Right kidney (tissue), 1 donor: Measurements from ENCODE around the gene MACROD1.
A peak's percentile ranks its signal among the peaks of the same experiment; 100 is the strongest.
"Not testable (repeated sequence)": the region's sequence is repeated elsewhere in the genome, so short reads cannot be mapped to it uniquely, and the experiment has no call there.

Experiments used
- DNase-seq: peaks from one replicate; pipeline ENCODE4 v3.0.0-alpha.2; 2016

MACROD1 gene

DNA sequence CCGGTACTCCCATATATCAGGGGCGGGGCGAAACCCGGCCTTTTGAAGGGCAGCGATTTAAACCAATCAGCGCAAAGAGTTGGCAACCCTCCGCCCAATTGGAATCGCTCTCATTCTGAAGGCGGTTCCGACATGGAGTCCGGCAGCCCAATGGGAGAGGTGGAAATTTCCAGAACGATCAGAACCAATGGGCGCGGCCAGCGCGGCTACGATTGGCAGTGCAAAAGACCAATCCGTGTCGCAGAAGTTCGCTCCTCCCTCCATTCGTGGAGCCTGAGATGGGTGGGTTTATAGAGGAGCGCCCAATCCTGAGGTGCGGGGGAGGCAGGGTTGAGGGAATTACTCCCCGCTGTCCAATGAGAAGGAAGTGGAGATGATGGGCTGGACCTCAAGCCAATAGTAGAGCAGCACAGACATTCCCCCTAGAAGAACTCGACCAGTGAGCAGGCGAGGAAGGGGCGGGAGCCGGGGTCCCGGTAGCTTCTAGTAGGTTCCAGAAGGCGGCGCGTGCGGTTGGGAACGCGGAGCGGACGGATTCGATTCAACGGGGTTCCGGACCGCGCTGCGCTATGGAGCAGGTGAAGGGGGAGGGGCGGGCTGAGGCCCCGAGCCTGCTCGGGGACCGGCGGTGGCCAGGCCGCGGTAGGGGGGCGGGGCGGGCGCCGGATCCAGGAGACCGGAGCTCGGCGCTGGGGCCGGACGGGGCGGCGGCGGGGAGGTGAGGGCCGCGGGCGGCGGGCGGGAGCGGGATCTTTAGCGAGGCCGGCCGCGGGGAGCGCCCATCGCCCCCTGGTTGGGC lies 20.0 kb upstream of the MACROD1 start, which contains the start of gene STIP1:
TSS of gene STIP1 (plus strand) at position 479 of the 799 bp plus-strand sequence. CDS start at position 570, 91 bp downstream.
- no peak for DNase-seq

DNA sequence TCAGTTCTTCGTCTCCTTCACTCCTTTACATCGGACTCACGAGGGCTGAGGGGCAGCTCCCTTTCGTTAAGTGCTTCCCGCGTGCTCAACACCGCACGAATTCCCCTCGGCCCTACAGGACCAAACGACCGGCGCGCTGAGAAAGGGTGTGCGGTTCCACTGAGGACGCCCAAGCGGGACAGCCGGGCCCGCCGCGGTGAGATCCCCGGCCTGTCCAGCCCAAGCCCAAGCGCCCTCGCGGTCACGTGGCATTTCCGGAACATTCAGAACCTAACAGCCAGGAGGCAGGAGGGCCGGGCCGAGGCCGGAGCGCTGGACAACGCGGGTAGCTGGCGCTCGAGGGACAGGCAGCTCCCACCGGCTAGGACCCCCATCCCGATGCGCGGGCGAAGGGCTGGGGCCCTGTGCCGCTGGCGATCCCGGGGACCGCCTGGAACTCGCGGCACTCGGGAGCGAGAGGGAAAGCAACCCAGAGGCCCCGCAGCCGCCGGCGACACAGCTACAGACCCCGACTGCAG lies 19.3 kb upstream of the MACROD1 start:
- peak; percentile 99 for DNase-seq

DNA sequence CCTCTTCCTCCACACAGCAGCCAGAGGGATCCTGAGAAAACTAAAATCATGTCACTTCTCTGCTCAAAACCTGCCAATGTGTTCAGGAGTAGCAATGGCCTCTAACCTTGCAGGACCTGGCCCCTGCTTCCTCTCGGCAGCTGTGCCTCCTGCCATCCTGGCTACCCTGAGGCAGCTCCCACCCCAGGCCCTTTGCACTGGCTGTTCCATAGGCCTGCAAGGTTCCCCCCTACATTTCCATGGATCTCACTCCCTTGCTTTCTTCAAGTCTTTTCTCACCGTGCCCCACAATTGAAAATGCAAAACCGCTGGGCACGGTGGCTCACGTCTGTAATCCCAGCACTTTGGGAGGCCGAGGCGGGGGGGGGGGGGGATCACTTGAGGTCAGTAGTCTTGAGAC lies 18.0 kb upstream of the MACROD1 start:
- no peak for DNase-seq

GRCh38 chr11:64181506-64182411 lies 15.8 kb upstream of the MACROD1 start:
- DNase-seq, result peak; percentile 54

DNA sequence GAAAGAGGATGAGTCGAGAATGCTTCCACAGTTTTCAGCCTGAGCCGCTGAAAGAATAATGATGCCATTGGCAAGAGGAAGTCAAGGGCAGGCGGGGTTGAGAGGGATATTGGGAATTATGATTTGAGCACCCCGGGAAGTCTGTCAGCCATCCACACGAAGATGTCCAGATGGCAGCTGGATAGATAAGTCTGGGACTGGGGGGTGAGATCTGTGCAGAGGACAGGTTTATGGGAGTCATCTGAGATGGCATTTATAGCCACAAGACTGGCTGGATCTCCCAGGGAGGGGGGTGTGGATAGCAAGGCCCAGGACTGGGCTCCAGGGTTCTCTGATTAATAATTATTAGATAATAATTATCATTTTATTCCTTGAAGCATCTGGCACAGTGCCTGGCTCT lies 15.0 kb upstream of the MACROD1 start:
- no peak for DNase-seq

- no peak for DNase-seq
These were observed 13.2 kb upstream of the MACROD1 start for GRCh38 chr11:64178951-64179639.

GRCh38 chr11:64178203-64178602 lies 12.3 kb upstream of the MACROD1 start:
- DNase-seq, result no peak

- DNase-seq, result no peak
These were observed 10.8 kb upstream of the MACROD1 start for GRCh38 chr11:64176751-64177150.

- DNase-seq, result no peak
These were observed 7.9 kb upstream of the MACROD1 start for GRCh38 chr11:64173616-64174355.

- DNase-seq, result no peak
These were observed 4.5 kb upstream of the MACROD1 start for GRCh38 chr11:64170419-64170818.

DNA sequence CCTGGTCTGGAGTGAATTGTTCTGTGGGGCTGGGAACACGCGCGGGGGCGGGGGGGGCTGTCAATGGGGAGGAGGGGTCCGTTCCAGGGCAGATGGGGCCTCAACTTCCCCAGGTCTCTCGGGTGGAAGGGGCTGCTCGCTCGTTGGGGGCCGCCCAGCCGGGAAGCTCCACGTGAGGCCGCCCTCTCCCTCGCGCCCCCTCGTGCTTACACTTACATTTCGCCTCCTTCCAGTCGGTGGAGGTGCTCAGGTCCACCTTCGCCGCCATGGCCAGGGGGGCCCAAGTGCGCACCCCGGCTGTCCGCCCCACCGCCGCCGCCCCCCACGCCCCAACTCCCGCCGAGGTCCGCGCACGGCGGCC lies 452 bp downstream of the MACROD1 start:
- DNase-seq, result no peak

GRCh38 chr11:64164392-64165312 lies 1.3 kb downstream of the MACROD1 start:
- no peak for DNase-seq

GRCh38 chr11:64163951-64164350 lies 2.0 kb downstream of the MACROD1 start:
- DNase-seq, result no peak

DNA sequence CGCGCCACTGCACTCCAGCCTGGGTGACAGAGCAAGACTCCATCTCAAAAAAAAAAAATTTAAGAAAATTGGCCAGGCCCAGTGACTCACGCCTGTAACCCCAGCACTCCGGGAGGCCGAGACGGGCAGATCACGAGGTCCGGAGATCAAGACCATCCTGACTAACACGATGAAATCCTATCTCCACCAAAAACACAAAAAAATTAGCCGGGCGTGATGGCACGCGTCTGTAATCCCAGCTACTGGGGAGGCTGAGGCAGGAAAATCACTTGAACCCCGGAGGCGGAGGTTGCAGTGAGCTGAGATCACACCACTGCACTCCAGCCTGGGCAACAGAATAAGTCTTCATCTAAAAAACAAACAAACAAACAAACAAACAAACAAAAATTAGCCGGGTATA lies 3.1 kb downstream of the MACROD1 start:
- DNase-seq, result not testable (repeated sequence)

DNA sequence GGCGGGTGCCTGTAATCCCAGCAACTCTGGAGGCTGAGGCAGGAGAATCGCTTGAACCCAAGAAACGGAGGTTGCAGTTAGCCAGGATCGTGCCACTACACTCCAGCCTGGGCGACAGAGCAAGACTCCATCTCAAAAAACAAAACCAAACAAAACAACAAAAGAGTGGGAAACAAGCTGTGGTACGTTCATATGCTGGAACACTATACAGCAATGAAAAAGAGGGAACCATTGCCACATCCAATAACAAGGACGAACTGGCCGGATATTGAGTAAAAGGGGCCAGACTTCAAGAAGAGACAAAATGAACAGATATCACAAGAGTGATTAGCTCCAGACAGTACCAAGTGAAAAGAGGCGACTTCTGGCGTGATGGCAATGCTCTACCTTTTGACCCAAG lies 4.9 kb downstream of the MACROD1 start:
- no peak for DNase-seq

DNA sequence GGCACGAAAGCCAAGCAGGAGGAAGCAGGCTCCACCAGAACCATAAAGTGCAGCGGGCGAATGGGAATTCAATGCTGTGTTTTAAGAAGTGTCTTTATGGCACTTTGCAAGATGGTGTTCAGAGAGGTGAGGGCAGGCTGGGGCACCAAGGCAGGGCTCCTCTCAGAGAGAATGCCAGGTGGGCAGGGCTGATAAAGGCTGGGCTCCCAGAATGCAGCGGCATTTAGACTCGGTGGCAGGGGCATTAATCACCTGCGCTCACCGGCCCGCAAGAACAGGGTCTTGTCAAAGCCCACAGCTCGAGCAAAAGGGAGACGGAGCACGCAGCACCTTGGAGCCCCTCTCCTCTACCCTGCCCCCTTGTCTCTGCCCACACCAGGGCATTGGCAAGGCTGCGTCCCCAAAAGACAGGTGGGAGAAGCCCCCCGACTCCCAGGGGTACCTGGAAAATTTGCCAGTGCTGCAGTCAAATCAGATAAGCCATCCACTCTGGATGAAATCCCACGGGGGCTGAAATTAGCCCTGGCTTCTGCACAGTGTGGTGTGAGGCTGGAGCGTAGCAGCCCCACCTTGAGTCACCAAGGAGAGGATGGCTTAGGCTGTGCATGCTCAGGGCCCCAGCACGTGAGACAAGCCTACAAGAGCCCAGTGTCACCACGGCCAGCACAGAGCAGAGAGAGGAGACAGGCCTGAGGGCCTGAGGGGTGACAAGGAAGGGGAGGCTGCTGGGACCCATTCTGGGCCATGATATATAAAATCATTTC lies 8.1 kb downstream of the MACROD1 start:
- DNase-seq, result no peak

GRCh38 chr11:64156235-64157011 lies 9.5 kb downstream of the MACROD1 start:
- no peak for DNase-seq

- no peak for DNase-seq
These were observed 12.1 kb downstream of the MACROD1 start for GRCh38 chr11:64153812-64154211.
